ENCODE data around the gene HEBP2.
"Not testable (repeated sequence)": the region's sequence is repeated elsewhere in the genome, so short reads cannot be mapped to it uniquely, and the experiment has no call there.

HEBP2 gene

GRCh38 chr6:138424004-138424904 lies 20.2 kb downstream of the HEBP2 start:
- DNase-seq (ENCODE audit: low read depth in 2 of 2) = no peak

- DNase-seq (ENCODE audit: low read depth in 2 of 2) = not testable (repeated sequence)
These were observed 21.2 kb downstream of the HEBP2 start for GRCh38 chr6:138425256-138425655.

- no peak for DNase-seq (ENCODE audit: low read depth in 2 of 2)
These were observed 22.6 kb downstream of the HEBP2 start for GRCh38 chr6:138426500-138427123.

- DNase-seq (ENCODE audit: low read depth in 2 of 2) = no peak
These were observed 23.7 kb downstream of the HEBP2 start for GRCh38 chr6:138427701-138428100.

- DNase-seq (ENCODE audit: low read depth in 2 of 2) = no peak
These were observed 25.0 kb downstream of the HEBP2 start for GRCh38 chr6:138428944-138429598.

- no peak for DNase-seq (ENCODE audit: low read depth in 2 of 2)
These were observed 25.7 kb downstream of the HEBP2 start for GRCh38 chr6:138429761-138430160.

GRCh38 chr6:138430361-138431145 lies 26.5 kb downstream of the HEBP2 start:
- DNase-seq (ENCODE audit: low read depth in 2 of 2) = no peak

- no peak for DNase-seq (ENCODE audit: low read depth in 2 of 2)
These were observed 27.4 kb downstream of the HEBP2 start for GRCh38 chr6:138431256-138432062.

- no peak for DNase-seq (ENCODE audit: low read depth in 2 of 2)
These were observed 28.0 kb downstream of the HEBP2 start for GRCh38 chr6:138432063-138432356.

- no peak for DNase-seq (ENCODE audit: low read depth in 2 of 2)
These were observed 30.1 kb downstream of the HEBP2 start for GRCh38 chr6:138434096-138434495.

GRCh38 chr6:138434925-138435324 lies 30.9 kb downstream of the HEBP2 start:
- DNase-seq (ENCODE audit: low read depth in 2 of 2) = no peak

- DNase-seq (ENCODE audit: low read depth in 2 of 2) = no peak
These were observed 35.5 kb downstream of the HEBP2 start for GRCh38 chr6:138439546-138439945.

GRCh38 chr6:138440296-138440695 lies 36.3 kb downstream of the HEBP2 start:
- DNase-seq (ENCODE audit: low read depth in 2 of 2) = no peak

GRCh38 chr6:138440758-138441357 lies 36.8 kb downstream of the HEBP2 start:
- DNase-seq (ENCODE audit: low read depth in 2 of 2) = no peak

- DNase-seq (ENCODE audit: low read depth in 2 of 2) = no peak
These were observed 37.9 kb downstream of the HEBP2 start for GRCh38 chr6:138441965-138442364.

GRCh38 chr6:138442663-138443062 lies 38.6 kb downstream of the HEBP2 start:
- DNase-seq (ENCODE audit: low read depth in 2 of 2) = no peak

- DNase-seq (ENCODE audit: low read depth in 2 of 2) = no peak
These were observed 40.0 kb downstream of the HEBP2 start for GRCh38 chr6:138443979-138444378.

- no peak for DNase-seq (ENCODE audit: low read depth in 2 of 2)
These were observed 42.8 kb downstream of the HEBP2 start for GRCh38 chr6:138446821-138447220.

- no peak for DNase-seq (ENCODE audit: low read depth in 2 of 2)
These were observed 46.4 kb downstream of the HEBP2 start for GRCh38 chr6:138450445-138450844.

GRCh38 chr6:138451043-138451442 lies 47.0 kb downstream of the HEBP2 start:
- no peak for DNase-seq (ENCODE audit: low read depth in 2 of 2)
